ENCODE measurements around the gene OPN3.

The OPN3 gene

DNA sequence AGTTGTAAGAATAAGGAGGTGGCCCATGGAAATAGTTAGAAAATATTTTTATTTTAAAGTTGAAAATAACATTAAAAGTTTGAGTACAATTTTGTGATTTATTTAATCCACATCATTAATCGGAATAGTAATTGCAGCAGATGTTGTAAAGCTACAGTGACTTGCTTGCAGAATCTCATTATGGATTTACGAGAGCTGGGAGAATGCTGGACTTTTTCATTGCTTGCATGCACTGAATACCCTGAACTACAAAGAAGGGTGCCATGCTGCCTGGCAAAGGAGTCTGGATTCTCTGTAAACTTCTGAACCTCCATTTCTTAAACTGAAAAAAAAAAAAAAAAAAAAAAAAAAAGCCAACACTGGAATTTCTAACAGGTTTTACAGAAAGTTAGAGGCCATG lies 38.4 kb upstream of the OPN3 start:
- H3K27ac ChIP-seq (ENCODE audit: low read length), result no peak overlapping the region
- H3K36me3 ChIP-seq (ENCODE audit: insufficient read depth, low read length), result no peaks in the 10 kb centered on the region
- H3K4me2 ChIP-seq (ENCODE audit: insufficient read depth, low read length), result no peak overlapping the region
- no peaks in the 10 kb centered on the region for H4K20me1 ChIP-seq (ENCODE audit: insufficient read depth, low read length)
- no peaks in the 10 kb centered on the region for H3K9me3 ChIP-seq (ENCODE audit: insufficient read depth, low read length, severe bottlenecking)
- no peaks in the 10 kb centered on the region for H3K79me2 ChIP-seq (ENCODE audit: insufficient read depth, low read length)
- DNase-seq (no peak), ATAC-seq (ENCODE audit: insufficient read depth, low read depth) (no peak)
- peaks cover 18% of the 10 kb centered on the region for H3K4me1 ChIP-seq (ENCODE audit: insufficient read depth, low read length)
- H3K4me3 ChIP-seq (ENCODE audit: low read depth in 1 of 2, low read length in 2 of 2), result no peak overlapping the region
- TF ChIP-seq EZH2 (IDR thresholded peaks at IDR 0.05; ENCODE audit: borderline replicate concordance, low read depth, low read length, severe bottlenecking) (no peak), CTCF (IDR thresholded peaks at IDR 0.05; ENCODE audit: borderline replicate concordance, extremely low read depth, low read length, poor library complexity, severe bottlenecking) (no peak)
- H3K9ac ChIP-seq (ENCODE audit: low read depth, low read length), result no peak overlapping the region
- H3K27me3 ChIP-seq (ENCODE audit: insufficient read depth, low read length, poor library complexity), result no peaks in the 10 kb centered on the region
- H2AFZ ChIP-seq (ENCODE audit: low read depth, low read length), result no peak overlapping the region

- no peak for TF ChIP-seq EZH2 (IDR thresholded peaks at IDR 0.05; ENCODE audit: borderline replicate concordance, low read depth, low read length, severe bottlenecking)
- no peak for TF ChIP-seq CTCF (IDR thresholded peaks at IDR 0.05; ENCODE audit: borderline replicate concordance, extremely low read depth, low read length, poor library complexity, severe bottlenecking)
- H3K4me2 ChIP-seq (ENCODE audit: insufficient read depth, low read length), result peak overlapping the region; percentile 48; the same call in 1 of the 2 replicates
- H3K79me2 ChIP-seq (ENCODE audit: insufficient read depth, low read length), result no peaks in the 10 kb centered on the region
- H4K20me1 ChIP-seq (ENCODE audit: insufficient read depth, low read length), result no peaks in the 10 kb centered on the region
- no peaks in the 10 kb centered on the region for H3K36me3 ChIP-seq (ENCODE audit: insufficient read depth, low read length)
- DNase-seq (peak; percentile 47), ATAC-seq (ENCODE audit: insufficient read depth, low read depth) (peak; percentile 95)
- no peaks in the 10 kb centered on the region for H3K27me3 ChIP-seq (ENCODE audit: insufficient read depth, low read length, poor library complexity)
- H3K4me3 ChIP-seq (ENCODE audit: low read depth in 1 of 2, low read length in 2 of 2), result no peak overlapping the region
- peaks cover 18% of the 10 kb centered on the region for H3K4me1 ChIP-seq (ENCODE audit: insufficient read depth, low read length)
- no peaks in the 10 kb centered on the region for H3K9me3 ChIP-seq (ENCODE audit: insufficient read depth, low read length, severe bottlenecking)
- peak overlapping the region; percentile 54; the same call in 1 of the 2 replicates for H2AFZ ChIP-seq (ENCODE audit: low read depth, low read length)
- no peak overlapping the region for H3K9ac ChIP-seq (ENCODE audit: low read depth, low read length)
- peak overlapping the region; percentile 45; the same call in 1 of the 2 replicates for H3K27ac ChIP-seq (ENCODE audit: low read length)
These were observed 37.0 kb upstream of the OPN3 start for GRCh38 chr1:241677201-241677600.

DNA sequence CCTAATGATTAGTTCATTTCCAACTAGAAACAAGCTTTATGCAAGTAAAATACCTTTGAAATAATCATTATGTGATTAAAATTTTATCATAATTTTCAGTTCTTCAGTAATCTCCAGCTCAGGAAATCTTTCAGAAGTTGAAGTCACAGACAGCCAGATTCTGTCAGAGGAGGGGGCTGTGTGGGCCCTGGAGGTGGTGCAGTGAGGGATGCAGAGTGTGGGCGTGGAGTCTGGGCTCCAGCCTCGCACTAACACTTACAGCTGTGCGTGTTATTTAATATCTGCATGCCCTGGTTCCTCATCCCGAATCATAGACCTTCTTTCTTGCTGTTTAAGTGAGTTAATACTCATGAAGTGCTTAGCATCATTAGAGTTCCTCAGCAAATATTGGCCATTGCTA lies 35.8 kb upstream of the OPN3 start:
- Histone ChIP-seq H3K79me2 (ENCODE audit: insufficient read depth, low read length) (no peaks in the 10 kb centered on the region), H3K9me3 (ENCODE audit: insufficient read depth, low read length, severe bottlenecking) (no peaks in the 10 kb centered on the region), H3K27me3 (ENCODE audit: insufficient read depth, low read length, poor library complexity) (no peaks in the 10 kb centered on the region), H2AFZ (ENCODE audit: low read depth, low read length) (no peak overlapping the region), H4K20me1 (ENCODE audit: insufficient read depth, low read length) (no peaks in the 10 kb centered on the region), H3K4me2 (ENCODE audit: insufficient read depth, low read length) (no peak overlapping the region), H3K4me3 (ENCODE audit: low read depth in 1 of 2, low read length in 2 of 2) (no peak overlapping the region), H3K36me3 (ENCODE audit: insufficient read depth, low read length) (no peaks in the 10 kb centered on the region), H3K9ac (ENCODE audit: low read depth, low read length) (no peak overlapping the region), H3K4me1 (ENCODE audit: insufficient read depth, low read length) (peaks cover 18% of the 10 kb centered on the region), H3K27ac (ENCODE audit: low read length) (no peak overlapping the region)
- no peak for ATAC-seq (ENCODE audit: insufficient read depth, low read depth)
- peak; percentile 14 for DNase-seq
- TF ChIP-seq CTCF (IDR thresholded peaks at IDR 0.05; ENCODE audit: borderline replicate concordance, extremely low read depth, low read length, poor library complexity, severe bottlenecking) (no peak), EZH2 (IDR thresholded peaks at IDR 0.05; ENCODE audit: borderline replicate concordance, low read depth, low read length, severe bottlenecking) (no peak)
